HL-60 (cell line): ENCODE results near the gene PBRM1.

Experiments
- DNase-seq, 2 experiments: peaks; one replicate each; pipeline ENCODE4 v3.0.0-alpha.2; 2010 to 2020; ENCODE audit warnings: low read depth in 1 of 2, low spot score in 1 of 2
- H3K27ac ChIP-seq: fragments of 250-450 bp; sonication (Bioruptor Pico); replicated peaks from 2 replicates; pipeline ENCODE4 v1.5.1; 2020; ENCODE audit warnings: mild to moderate bottlenecking, moderate library complexity
- H3K27me3 ChIP-seq: fragments of 250-450 bp; sonication (Bioruptor Pico); 2 replicates; pipeline ENCODE4 v1.5.1; 2021; ENCODE audit warnings: mild to moderate bottlenecking, moderate library complexity; ENCODE audit not compliant: insufficient read depth, poor library complexity, severe bottlenecking
- H3K4me3 ChIP-seq: replicated peaks from 2 replicates; pipeline ENCODE4 v1.5.1; 2011; ENCODE audit warnings: mild to moderate bottlenecking, control low read depth, low read length; ENCODE audit not compliant: insufficient read depth
- CTCF ChIP-seq: IDR thresholded peaks from one replicate; pipeline ENCODE4 v1.5.1; 2011; ENCODE audit warnings: low read length, control low read depth, inconsistent platforms; ENCODE audit not compliant: insufficient read depth
- GABPA ChIP-seq: IDR thresholded peaks from 2 replicates; pipeline ENCODE4 v1.6.1; 2012; ENCODE audit warnings: low read depth
- POLR2AphosphoS5 ChIP-seq: IDR thresholded peaks from 2 replicates; pipeline ENCODE4 v1.6.1; 2012; ENCODE audit warnings: low read depth
- REST ChIP-seq: IDR thresholded peaks from 2 replicates; pipeline ENCODE4 v1.6.1; 2012; ENCODE audit warnings: low read depth; ENCODE audit not compliant: insufficient replicate concordance
- SPI1 ChIP-seq: IDR thresholded peaks from 2 replicates; pipeline ENCODE4 v1.6.1; 2012; ENCODE audit warnings: low read depth, mild to moderate bottlenecking, borderline replicate concordance

PBRM1 gene

GRCh38 chr3:52533623-52534280 lies 152.0 kb downstream of the PBRM1 start, which contains the start of gene NT5DC2:
TSS of gene NT5DC2 (minus strand) at chr3:52533857. CDS start at chr3:52533737, 120 bp downstream.
- Histone ChIP-seq H3K27ac (peak within 1 kb of the TSS; percentile 39), H3K4me3 (peak within 1 kb of the TSS; percentile 59), H3K27me3 (no peaks in the 10 kb centered on the region)
- no peak for TF ChIP-seq REST
- no peak for TF ChIP-seq CTCF
- no peak for TF ChIP-seq GABPA
- TF ChIP-seq SPI1: no peak
- DNase-seq: peak in 1 of 2 experiments; percentile 34

- no peak for TF ChIP-seq CTCF
- TF ChIP-seq SPI1: no peak
- TF ChIP-seq GABPA: no peak
- Histone ChIP-seq H3K27me3 (no peaks in the 10 kb centered on the region), H3K27ac (peak overlapping the region; percentile 39), H3K4me3 (peak overlapping the region; percentile 59)
- peak in 1 of 2 experiments; percentile 36 for DNase-seq
These were observed 152.7 kb downstream of the PBRM1 start for GRCh38 chr3:52532838-52533622.

GRCh38 chr3:52532517-52532837 lies 153.2 kb downstream of the PBRM1 start:
- peak in 1 of 2 experiments; percentile 24 for DNase-seq
- H3K4me3 ChIP-seq: peak overlapping the region; percentile 59
- TF ChIP-seq REST: no peak
- no peak for TF ChIP-seq CTCF
- no peak for TF ChIP-seq GABPA
- TF ChIP-seq POLR2AphosphoS5: no peak
- no peak for TF ChIP-seq SPI1
- H3K27me3 ChIP-seq: no peaks in the 10 kb centered on the region
- H3K27ac ChIP-seq: no peak overlapping the region
